ENCODE results near the gene FGFRL1.

FGFRL1 gene

DNA sequence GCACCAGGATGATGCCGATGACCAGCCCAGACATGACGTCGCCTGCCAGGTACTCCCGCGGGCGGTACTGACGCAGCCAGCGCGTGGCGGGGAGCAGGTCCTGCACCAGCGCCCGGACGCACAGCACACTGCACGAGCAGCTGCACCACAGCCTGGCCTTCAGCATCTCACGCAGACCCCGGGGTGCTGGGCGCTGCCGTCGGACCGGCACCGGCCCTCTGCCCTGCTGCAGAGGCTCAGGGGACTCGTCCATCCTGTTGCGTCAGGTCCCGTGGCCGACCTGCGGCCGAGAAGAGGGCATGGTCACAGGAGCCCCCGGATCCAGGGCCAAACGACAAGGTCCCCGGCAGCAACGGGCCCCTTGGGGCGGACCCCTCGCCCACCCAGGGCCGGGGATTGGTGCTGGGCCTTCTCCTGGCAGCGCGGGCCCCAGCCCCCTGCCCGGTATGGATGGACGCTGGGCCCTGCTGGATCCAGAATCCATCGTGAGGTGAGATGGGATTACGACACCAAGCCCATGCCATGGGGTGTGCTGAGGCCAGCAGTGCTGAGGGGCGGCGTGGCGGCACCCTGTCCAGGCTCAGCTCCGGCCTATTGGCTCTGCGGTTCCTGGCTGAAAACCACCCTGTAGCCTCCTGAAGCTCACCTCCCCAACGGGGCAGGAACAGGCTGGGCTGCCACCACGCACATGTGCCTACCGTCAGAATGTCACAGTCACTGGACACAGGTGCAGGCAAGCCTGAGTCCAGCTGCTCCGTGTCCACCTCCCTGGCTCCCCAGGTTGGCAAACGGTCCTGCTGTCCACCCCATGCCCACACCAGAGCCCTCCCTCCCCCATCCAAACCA, 19.8 kb upstream of the FGFRL1 start:
- H3K4me3 ChIP-seq (replicated peaks in 1 of 2; ENCODE audit: low read depth in 2 of 2, low read length in 2 of 2), result no peak overlapping the region
- no peak for DNase-seq (ENCODE audit: low read depth in 2 of 2)
- TF ChIP-seq, protein P1, sequence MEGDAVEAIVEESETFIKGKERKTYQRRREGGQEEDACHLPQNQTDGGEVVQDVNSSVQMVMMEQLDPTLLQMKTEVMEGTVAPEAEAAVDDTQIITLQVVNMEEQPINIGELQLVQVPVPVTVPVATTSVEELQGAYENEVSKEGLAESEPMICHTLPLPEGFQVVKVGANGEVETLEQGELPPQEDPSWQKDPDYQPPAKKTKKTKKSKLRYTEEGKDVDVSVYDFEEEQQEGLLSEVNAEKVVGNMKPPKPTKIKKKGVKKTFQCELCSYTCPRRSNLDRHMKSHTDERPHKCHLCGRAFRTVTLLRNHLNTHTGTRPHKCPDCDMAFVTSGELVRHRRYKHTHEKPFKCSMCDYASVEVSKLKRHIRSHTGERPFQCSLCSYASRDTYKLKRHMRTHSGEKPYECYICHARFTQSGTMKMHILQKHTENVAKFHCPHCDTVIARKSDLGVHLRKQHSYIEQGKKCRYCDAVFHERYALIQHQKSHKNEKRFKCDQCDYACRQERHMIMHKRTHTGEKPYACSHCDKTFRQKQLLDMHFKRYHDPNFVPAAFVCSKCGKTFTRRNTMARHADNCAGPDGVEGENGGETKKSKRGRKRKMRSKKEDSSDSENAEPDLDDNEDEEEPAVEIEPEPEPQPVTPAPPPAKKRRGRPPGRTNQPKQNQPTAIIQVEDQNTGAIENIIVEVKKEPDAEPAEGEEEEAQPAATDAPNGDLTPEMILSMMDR (IDR thresholded peaks at IDR 0.05; ENCODE audit: low read depth, low read length), result no peak

DNA sequence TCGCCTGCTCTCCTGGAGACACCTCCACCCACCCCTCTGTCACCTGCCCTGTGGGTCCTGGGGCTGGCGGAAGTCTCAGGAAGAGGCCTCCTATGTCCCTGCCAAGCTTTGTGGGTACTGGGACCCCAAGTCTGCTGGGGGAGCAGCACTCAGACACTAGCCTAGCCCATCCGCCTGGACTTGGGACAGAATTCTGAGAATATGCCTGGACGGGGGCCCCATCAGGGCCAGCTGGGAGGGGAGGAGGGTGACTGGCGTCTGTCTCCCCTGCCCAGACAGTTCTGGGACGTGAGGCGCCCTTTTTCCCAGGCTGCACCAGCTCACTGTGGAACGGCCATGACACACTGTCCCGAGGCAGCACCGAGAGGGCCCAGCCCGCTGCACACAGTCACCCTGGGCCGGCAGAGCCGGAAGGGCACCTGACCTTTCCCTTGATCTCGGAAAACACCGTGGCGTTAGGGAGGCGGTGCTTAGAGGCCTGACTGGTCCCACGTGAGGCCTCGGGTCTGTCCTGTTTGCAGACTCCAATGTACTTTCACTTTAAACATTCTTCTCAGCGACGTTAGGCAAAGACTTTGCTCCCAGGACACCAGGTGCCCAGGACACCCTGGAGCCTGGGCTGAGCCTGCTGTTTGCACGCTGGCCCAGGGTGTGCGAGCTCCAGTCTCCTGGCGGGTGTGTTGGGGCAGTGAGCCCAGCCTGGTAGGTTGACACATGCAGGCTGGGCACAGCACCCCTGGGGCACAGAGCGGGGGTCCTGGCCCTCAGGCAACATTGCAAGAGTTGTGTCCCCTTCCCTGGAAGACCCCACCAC, 18.9 kb upstream of the FGFRL1 start:
- TF ChIP-seq, protein P1 (IDR thresholded peaks at IDR 0.05; ENCODE audit: low read depth, low read length), result no peak
- H3K4me3 ChIP-seq (replicated peaks in 1 of 2; ENCODE audit: low read depth in 2 of 2, low read length in 2 of 2), result no peak overlapping the region
- DNase-seq (ENCODE audit: low read depth in 2 of 2), result peak in 1 of 2 donors; percentile 33

DNA sequence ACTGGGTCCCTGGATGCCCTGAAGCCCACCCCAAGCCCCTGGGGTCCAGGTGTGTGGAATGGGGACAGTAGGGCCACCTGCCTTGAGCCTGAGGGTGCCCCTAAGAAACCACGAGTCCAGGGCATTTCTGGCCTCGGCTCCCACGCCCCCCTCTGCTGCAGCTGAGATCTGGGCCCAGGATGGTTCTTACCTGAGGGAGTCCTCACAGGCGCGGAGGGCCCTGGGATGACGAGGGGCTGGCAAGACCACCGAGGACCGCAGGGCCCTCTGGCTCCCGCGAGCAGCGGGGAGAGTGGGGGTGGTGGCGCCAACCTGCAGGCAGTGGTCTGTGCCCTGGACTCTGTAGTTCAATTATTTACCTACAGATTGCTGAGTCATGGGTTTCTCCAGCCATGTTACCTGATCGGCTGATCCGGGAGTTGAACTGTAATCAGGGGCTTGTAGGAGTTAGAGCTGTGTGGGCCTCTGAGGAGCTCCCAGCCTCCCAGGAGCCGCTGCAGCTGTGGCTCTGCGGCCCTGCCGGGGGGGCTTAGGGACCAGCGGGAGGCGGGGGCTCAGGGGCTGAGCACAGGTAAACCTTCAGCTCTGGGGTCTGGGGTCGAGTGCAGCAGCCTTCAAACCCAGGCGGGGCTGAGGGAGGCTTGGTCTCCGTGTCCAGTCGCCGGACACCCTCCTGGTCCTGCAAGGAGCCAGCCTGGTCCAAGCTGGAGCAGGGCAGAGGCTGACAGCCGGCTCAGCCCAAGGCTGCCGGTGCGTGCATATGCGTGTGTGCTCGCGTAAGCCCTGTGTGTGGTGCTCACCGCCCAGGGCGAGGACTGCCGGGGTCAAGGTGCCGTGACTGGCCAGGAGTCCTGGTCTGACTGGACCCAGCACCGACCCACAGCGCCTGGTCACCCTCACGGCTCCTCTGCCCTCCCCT, 18.1 kb upstream of the FGFRL1 start, which contains the start of gene SLC26A1:
SLC26A1 (minus strand) TSS at position 294 of the 919 bp plus-strand sequence. CDS start 1,701 bp downstream, outside the sequence.
- no peak within 1 kb of the TSS for H3K4me3 ChIP-seq (replicated peaks in 1 of 2; ENCODE audit: low read depth in 2 of 2, low read length in 2 of 2)
- TF ChIP-seq, protein P1 (IDR thresholded peaks at IDR 0.05; ENCODE audit: low read depth, low read length), result no peak
- no peak for DNase-seq (ENCODE audit: low read depth in 2 of 2)

DNA sequence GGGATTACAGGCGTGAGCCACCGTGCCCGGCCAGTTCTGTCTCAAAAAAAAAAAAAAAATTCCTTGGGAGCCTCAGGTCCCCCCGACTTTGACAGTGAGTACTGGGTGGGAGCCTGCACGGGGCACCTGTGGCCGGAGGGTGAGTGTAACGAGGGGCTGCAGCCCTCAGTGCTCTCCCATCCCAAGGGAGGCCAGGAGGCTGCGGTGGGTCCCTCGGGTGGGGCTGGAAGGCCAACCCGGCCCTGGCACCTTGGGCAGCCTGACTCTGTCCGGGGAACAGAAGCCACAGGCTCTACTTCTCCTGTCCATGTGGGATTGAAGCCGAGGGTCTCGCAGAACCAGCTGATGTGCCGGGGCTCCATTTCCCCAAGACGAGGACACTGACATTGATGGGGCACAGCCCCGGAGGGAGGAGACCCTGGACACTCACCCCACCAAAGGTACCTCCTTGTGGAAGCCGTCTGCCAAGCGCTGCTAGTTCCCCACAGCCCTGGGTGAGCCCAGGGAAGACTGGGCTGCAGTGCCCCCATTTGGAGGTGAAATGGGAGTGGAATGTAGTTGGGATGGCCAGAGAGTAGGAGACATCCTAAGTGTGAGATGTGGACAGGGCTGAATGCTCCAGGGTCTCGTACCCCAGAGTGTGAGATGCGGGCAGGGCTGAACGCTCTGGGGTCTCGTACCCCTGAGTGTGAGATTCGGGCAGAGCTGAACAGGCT, 16.0 kb upstream of the FGFRL1 start:
- H3K4me3 ChIP-seq (replicated peaks in 1 of 2; ENCODE audit: low read depth in 2 of 2, low read length in 2 of 2), result no peak overlapping the region
- TF ChIP-seq, protein P1 (IDR thresholded peaks at IDR 0.05; ENCODE audit: low read depth, low read length), result no peak
- DNase-seq (ENCODE audit: low read depth in 2 of 2), result no peak

DNA sequence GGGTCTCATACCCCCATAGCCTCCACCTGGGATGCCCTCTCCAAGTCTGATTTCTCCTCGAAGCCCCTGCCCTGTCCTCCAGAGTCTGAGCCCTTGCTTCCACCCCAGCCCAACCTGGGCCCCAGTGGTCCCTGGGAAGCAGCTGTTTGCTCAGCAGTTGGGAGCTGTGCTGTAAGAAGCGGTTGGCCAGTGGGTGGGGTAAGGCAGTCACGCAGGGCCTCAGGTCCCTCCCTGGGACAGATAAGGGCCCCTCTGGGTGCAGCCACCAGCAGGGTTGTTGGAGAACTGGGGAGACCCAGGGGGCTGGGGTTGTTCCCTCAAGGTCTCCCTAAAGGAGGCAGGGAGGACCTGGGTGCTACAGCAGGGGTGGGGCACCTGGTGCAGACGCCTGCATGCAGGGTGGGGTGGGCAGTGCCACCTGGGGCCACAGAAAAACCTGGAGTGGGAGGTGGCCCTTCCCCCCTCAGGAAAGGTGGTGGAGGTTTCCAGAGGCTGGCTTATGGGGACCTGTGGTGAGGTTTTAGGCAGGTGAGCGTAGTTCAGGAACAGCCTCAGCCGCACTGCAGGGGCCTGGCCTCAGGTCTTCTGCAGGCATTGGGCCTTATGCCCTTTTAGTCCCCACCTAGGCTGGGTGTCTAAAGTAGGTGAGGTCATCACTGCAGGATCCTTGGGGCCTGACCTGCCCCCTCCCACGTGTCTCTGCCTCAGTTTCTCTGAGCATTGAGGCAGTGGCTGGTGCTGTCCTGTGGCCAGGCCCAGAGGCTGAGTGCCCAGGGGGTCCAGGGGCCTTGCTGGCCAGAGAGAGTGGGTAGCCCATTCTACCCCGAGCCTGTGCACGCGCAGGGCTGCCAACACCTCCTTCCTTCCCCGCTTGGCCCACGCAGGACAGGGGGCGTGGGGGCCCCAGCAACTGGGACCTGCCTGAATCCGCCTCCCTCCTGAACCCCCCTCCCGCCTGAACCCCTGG, 15.1 kb upstream of the FGFRL1 start:
- DNase-seq (ENCODE audit: low read depth in 2 of 2), result no peak
- no peak overlapping the region for H3K4me3 ChIP-seq (replicated peaks in 1 of 2; ENCODE audit: low read depth in 2 of 2, low read length in 2 of 2)
- TF ChIP-seq, protein P1 (IDR thresholded peaks at IDR 0.05; ENCODE audit: low read depth, low read length), result no peak
